GM18861 (cell line): ENCODE measurements around the gene TBC1D22A.

Experiments
- ATAC-seq: cut with Tn5 transposase; IDR thresholded peaks from one replicate; pipeline ENCODE4 v1.9.1; 2021; ENCODE audit not compliant: unreplicated experiment

TBC1D22A gene

GRCh38 chr22:47220752-47221151, 458.3 kb downstream of the TBC1D22A start:
- ATAC-seq, result no peak

GRCh38 chr22:47221840-47222615, 459.6 kb downstream of the TBC1D22A start:
- no peak for ATAC-seq
